ENCODE data around the gene IGSF8.

Gene IGSF8

GRCh38 chr1:160105155-160105554 is 6.7 kb upstream of the IGSF8 start:
- no peak for TF ChIP-seq CTCF (IDR thresholded peaks at IDR 0.05; ENCODE audit: borderline replicate concordance, insufficient read depth, low read depth, low read length)

GRCh38 chr1:160104486-160104885 is 6.1 kb upstream of the IGSF8 start:
- no peak for TF ChIP-seq CTCF (IDR thresholded peaks at IDR 0.05; ENCODE audit: borderline replicate concordance, insufficient read depth, low read depth, low read length)
- H3K4me3 ChIP-seq (ENCODE audit: low read depth, low read length) = no peak overlapping the region

More at GRCh38 chr1:160105155-160105554, 6.7 kb upstream of the IGSF8 start:
- H3K4me3 ChIP-seq (ENCODE audit: low read depth, low read length) = no peak overlapping the region

GRCh38 chr1:160103658-160104408 is 5.4 kb upstream of the IGSF8 start:
- H3K4me3 ChIP-seq (ENCODE audit: low read depth, low read length) = no peak overlapping the region
- no peak for TF ChIP-seq CTCF (IDR thresholded peaks at IDR 0.05; ENCODE audit: borderline replicate concordance, insufficient read depth, low read depth, low read length)

GRCh38 chr1:160101717-160102522 is 3.5 kb upstream of the IGSF8 start:
- TF ChIP-seq CTCF (IDR thresholded peaks at IDR 0.05; ENCODE audit: borderline replicate concordance, insufficient read depth, low read depth, low read length) = no peak

GRCh38 chr1:160101037-160101716 is 2.8 kb upstream of the IGSF8 start:
- TF ChIP-seq CTCF (IDR thresholded peaks at IDR 0.05; ENCODE audit: borderline replicate concordance, insufficient read depth, low read depth, low read length) = peak; percentile 96
- no peak overlapping the region for H3K4me3 ChIP-seq (ENCODE audit: low read depth, low read length)

More at GRCh38 chr1:160101717-160102522, 3.5 kb upstream of the IGSF8 start:
- no peak overlapping the region for H3K4me3 ChIP-seq (ENCODE audit: low read depth, low read length)

GRCh38 chr1:160099716-160100375 is 1.4 kb upstream of the IGSF8 start:
- no peak for TF ChIP-seq CTCF (IDR thresholded peaks at IDR 0.05; ENCODE audit: borderline replicate concordance, insufficient read depth, low read depth, low read length)
- no peak overlapping the region for H3K4me3 ChIP-seq (ENCODE audit: low read depth, low read length)
